ENCODE data around the gene JDP2.

The JDP2 gene

DNA sequence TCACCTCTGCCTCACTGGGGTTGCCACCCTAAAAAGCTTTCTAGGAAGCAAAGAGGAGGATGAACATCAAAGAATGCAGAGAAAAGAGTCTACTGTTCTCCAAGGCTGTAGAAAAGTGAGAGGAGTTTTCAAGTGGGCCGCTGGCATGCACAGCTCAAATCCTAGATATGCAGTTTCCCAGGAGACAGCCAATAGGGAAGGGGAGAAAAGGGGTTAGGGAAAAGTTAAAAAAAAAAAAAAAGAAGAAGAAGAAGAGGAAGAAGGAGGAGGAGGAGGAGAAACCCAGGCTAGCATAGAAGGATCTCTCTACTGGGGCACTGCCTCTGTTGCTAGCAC is 95.1 kb downstream of the JDP2 start:
- H3K4me1 ChIP-seq (ENCODE audit: control insufficient read depth, insufficient read depth, low read length), result no peaks in the 10 kb centered on the region
- WGBS, 2 experiments, result 81 to 92% methylated on average over 1 of the region's 1 CpG
- H3K9me3 ChIP-seq (ENCODE audit: control insufficient read depth, low read length), result no peaks in the 10 kb centered on the region
- H3K27me3 ChIP-seq (ENCODE audit: control insufficient read depth, insufficient read depth, low read length, poor library complexity, severe bottlenecking), result no peaks in the 10 kb centered on the region
- H3K4me3 ChIP-seq (ENCODE audit: insufficient read depth, low read depth, low read length), result no peak overlapping the region
- H3K27ac ChIP-seq (ENCODE audit: insufficient read depth, low read depth, low read length, poor library complexity, severe bottlenecking), result no peak overlapping the region
- no peaks in the 10 kb centered on the region for H3K36me3 ChIP-seq (ENCODE audit: control insufficient read depth, insufficient read depth, low read length)
